Stimulated activated CD8-positive, alpha-beta memory T cell treated with anti-CD3 and anti-CD28 coated beads, Interleukin-2, amount 100 ng/mL, for 48 hours (primary cell): ENCODE data around the gene CELSR2.

Experiments
- DNase-seq, 2 donors: peaks; one replicate each; pipeline ENCODE4 v3.0.0-alpha.2; 2020; ENCODE audit warnings: low read depth in 2 of 2

CELSR2 gene

DNA sequence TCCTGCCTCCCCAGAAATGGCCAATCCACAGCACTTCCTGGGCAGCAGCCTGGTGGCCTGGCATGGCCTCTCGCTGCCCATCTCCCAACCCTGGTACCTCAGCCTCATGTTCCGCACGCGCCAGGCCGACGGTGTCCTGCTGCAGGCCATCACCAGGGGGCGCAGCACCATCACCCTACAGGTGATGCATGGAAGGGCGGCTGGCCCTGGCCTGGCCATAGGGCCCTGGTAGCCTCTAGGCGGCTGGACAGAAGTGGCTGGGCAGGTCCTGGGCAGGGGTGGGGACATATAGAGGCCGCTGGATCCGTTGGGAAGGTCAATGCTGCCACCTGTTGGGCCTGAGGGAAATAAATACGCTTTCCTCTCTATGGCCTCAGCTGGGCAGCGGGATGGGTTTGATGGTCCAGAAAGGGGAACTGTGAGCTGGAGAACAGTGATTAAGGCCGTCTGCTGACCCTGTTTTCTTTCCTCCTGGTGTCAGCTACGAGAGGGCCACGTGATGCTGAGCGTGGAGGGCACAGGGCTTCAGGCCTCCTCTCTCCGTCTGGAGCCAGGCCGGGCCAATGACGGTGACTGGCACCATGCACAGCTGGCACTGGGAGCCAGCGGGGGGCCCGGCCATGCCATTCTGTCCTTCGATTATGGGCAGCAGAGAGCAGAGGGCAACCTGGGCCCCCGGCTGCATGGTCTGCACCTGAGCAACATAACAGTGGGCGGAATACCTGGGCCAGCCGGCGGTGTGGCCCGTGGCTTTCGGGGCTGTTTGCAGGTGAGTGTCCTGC is 14.4 kb downstream of the CELSR2 start:
- peak; percentile 76 to 78 for DNase-seq

DNA sequence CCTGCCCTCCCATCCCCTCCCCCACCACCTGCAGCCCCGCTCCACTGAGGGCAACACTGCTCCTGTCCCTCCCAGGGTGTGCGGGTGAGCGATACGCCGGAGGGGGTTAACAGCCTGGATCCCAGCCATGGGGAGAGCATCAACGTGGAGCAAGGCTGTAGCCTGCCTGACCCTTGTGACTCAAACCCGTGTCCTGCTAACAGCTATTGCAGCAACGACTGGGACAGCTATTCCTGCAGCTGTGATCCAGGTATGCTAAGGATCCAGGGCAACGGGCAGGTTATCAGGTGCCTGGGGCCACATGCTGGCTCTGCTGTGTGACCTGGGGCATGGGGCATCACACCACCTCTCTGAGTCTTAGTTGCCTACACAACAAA is 15.0 kb downstream of the CELSR2 start:
- DNase-seq = no peak

DNA sequence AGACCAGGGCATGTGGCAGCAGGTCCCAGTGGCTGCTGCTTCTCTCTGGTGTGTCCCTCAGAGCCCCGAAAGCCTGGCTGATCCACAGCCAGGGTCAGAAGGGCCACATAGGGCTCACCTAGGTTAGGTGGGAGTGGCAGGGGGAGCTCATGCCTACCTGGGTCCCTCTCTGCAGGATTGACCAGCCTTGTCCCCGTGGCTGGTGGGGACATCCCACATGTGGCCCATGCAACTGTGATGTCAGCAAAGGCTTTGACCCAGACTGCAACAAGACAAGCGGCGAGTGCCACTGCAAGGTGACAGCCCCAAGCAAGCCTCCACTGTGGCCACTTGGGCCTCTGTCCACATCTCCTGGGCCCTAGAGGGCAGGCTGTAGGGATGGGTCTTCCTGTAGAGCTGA is 15.7 kb downstream of the CELSR2 start:
- DNase-seq = no peak

DNA sequence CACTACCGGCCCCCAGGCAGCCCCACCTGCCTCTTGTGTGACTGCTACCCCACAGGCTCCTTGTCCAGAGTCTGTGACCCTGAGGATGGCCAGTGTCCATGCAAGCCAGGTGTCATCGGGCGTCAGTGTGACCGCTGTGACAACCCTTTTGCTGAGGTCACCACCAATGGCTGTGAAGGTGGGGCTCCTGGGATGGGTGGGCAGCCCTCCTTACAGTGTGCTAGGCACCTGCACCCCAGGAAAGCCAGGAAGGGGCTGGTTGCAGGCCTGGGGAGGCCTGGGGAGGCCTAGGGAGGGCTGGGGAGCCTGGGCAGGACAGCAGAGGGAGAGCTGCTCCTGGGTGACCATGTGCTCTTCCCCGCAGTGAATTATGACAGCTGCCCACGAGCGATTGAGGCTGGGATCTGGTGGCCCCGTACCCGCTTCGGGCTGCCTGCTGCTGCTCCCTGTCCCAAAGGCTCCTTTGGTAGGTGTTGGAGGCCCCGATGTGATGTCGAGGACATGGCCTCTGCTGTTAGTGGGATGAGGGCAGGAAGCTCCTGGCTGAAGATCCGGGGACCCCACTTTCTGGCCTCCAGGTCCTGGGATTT is 16.5 kb downstream of the CELSR2 start:
- no peak for DNase-seq

DNA sequence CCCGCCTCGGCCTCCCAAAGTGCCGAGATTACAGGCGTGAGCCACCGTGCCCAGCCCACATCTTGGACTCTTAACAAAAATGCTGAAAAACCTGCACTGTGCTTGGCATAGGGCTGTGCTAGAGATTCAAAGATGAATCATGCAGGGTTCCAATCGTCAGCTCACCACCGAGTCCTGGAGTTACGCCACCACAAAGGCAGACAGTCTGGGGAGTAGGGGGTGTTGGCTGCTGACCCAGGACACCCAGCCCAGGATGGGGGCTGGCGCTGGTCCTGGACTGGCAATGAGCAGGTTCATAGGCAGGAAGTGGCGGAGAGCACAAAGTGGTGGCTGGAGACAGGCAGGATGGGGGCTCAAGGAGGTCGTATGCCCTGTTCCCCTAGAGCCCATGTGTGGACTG is 17.6 kb downstream of the CELSR2 start:
- no peak for DNase-seq

DNA sequence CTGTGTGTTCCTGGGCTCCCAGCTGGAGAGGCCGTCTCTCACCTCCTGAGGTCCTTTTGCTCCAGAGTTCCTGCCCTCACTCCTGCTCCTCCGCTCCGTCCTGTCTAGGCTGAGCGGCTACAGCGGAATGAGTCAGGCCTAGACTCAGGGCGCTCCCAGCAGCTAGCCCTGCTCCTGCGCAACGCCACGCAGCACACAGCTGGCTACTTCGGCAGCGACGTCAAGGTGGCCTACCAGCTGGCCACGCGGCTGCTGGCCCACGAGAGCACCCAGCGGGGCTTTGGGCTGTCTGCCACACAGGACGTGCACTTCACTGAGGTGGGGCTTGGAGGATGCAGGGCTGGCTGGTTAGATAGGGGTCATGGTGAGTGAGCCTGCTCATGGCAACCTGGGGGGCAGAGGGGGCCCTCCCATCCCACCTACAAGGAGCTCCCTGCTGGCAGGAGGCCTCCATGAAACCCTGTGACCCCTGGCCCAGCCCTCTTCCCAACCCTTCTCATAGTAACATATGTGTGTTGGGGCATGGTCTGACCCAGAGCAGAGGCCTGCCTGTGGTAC is 18.5 kb downstream of the CELSR2 start:
- DNase-seq = no peak

DNA sequence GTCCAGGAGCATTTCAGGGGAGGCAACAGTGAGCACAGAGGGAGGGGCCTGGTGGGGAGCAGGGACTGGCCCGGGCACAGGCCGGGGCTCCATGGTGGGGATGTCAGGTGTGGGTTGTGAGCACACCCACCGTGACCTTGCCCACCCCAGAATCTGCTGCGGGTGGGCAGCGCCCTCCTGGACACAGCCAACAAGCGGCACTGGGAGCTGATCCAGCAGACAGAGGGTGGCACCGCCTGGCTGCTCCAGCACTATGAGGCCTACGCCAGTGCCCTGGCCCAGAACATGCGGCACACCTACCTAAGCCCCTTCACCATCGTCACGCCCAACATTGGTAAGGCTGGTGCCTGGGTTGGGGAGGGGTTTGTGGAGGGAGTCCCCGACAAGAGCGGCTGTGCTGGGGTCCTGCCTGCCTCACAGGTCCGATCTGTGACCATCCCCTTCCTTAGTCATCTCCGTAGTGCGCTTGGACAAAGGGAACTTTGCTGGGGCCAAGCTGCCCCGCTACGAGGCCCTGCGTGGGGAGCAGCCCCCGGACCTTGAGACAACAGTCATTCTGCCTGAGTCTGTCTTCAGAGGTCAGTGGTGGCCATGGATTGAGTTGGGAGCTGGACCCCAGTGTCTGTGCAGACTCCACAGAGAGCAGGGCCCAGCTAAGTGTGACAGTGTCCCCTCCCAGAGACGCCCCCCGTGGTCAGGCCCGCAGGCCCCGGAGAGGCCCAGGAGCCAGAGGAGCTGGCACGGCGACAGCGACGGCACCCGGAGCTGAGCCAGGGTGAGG is 19.3 kb downstream of the CELSR2 start:
- no peak for DNase-seq

DNA sequence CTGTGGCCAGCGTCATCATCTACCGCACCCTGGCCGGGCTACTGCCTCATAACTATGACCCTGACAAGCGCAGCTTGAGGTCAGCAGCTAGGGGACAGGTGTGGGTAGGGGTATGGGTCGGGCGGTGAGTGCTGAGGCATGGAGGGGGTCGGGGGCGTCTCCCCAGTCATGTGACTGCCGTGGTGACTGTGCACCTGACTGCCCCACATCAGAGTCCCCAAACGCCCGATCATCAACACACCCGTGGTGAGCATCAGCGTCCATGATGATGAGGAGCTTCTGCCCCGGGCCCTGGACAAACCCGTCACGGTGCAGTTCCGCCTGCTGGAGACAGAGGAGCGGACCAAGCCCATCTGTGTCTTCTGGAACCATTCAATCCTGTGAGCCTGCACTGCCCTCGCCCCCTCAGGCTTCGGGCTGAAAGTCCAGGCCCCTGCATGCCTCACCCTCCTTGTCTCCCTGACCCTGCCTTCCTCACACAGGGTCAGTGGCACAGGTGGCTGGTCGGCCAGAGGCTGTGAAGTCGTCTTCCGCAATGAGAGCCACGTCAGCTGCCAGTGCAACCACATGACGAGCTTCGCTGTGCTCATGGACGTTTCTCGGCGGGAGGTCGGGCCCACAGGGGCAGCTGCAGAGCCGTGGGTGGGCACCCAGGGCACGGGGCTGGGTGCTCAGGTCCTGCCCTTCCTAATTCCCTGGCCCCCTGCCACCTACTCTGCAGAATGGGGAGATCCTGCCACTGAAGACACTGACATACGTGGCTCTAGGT is 20.1 kb downstream of the CELSR2 start:
- DNase-seq = no peak

DNA sequence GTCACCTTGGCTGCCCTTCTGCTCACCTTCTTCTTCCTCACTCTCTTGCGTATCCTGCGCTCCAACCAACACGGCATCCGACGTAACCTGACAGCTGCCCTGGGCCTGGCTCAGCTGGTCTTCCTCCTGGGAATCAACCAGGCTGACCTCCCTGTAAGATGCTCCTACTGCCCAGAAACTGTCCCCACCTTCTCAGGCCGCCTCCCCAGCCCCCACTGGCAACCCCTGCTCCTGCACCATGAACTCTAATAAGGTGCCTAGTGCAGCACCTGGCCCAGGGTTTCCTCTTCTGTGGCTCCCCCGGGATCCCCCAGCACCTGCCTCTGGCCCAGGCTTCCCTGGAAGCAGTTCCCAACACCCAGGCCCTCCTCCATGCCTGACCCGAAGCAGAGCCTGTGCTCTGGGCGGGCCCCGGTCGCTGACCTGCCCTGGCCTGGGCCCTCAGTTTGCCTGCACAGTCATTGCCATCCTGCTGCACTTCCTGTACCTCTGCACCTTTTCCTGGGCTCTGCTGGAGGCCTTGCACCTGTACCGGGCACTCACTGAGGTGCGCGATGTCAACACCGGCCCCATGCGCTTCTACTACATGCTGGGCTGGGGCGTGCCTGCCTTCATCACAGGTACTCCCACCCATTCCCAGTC is 20.8 kb downstream of the CELSR2 start:
- DNase-seq = no peak

DNA sequence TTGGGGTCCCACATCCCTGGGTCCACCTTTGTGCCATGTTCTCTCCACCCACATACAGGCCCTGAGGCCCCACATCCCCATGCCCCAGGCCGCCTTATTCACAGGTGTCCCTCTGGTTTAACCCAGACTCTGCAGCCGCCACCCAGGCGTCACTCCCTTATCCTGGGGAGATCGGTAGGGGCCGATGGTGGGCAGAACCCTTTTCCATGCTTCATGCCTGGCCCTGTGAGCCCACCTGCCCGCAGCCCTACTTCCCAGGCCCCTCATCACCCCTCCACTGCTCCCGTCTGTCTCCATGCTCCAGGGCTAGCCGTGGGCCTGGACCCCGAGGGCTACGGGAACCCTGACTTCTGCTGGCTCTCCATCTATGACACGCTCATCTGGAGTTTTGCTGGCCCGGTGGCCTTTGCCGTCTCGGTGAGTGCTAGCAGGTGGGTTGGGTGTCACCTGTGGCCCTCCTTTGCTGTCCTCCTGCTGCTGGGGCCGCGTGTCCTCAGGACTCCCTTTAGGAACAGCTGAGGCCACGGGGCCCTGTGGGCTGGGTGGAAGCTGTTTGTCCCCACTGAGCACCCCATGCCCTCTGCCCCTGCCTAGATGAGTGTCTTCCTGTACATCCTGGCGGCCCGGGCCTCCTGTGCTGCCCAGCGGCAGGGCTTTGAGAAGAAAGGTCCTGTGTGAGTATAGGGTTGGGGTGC is 21.4 kb downstream of the CELSR2 start:
- no peak for DNase-seq

DNA sequence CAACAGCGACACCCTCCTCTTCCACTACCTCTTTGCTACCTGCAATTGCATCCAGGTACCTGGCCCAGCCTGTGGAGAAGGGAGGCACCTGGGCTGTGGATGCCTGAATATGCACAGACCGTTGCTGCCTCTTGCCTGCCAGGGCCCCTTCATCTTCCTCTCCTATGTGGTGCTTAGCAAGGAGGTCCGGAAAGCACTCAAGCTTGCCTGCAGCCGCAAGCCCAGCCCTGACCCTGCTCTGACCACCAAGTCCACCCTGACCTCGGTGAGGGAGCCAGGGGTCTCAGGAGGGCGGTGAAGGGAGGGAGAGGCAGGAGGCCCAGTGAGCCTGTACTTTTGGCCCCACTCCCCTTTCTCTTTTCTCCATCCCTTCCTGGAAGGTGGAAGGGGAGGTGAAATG is 22.1 kb downstream of the CELSR2 start:
- DNase-seq = no peak

DNA sequence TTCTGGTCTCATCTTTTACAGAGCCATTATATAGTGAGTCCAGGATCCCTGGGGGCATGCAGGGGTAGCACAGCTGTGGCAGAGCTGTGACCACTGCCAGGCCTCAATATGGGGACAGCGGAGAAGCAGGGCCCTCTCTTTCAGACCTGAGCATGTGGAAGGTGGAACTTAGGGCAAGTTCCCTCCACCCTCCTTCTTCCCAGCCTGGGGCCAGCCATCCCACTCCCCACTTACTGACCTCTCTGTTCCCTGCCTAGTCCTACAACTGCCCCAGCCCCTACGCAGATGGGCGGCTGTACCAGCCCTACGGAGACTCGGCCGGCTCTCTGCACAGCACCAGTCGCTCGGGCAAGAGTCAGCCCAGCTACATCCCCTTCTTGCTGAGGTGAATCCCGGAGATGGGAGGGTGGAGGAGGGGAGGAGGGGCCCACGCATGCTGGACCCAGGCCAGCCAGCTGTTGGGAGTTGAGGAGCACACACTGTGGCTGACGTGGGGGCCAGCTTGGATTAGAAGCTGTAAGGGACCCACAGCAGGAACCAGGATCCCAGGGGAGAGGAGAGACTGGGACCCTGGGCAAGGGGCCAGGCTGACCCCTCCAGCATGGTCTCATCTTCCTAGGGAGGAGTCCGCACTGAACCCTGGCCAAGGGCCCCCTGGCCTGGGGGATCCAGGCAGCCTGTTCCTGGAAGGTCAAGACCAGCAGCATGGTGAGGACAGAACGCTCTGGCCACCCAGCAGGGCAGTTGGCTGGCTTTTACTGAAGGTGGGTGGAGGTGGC is 22.9 kb downstream of the CELSR2 start:
- DNase-seq = no peak

DNA sequence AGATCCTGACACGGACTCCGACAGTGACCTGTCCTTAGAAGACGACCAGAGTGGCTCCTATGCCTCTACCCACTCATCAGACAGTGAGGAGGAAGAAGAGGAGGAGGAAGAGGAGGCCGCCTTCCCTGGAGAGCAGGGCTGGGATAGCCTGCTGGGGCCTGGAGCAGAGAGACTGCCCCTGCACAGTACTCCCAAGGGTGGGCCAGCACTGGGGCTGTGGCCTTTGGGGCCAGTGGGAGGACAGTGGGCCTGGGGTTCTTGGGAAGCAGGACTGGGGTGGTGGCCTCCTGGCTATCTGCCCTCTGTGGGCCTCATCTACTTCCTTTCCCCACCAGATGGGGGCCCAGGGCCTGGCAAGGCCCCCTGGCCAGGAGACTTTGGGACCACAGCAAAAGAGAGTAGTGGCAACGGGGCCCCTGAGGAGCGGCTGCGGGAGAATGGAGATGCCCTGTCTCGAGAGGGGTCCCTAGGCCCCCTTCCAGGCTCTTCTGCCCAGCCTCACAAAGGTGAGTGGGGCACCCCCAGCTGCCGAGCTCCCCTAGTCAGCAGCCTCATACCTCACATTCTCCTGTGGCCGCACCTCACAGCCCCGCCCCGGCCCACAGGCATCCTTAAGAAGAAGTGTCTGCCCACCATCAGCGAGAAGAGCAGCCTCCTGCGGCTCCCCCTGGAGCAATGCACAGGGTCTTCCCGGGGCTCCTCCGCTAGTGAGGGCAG is 23.6 kb downstream of the CELSR2 start:
- no peak for DNase-seq

DNA sequence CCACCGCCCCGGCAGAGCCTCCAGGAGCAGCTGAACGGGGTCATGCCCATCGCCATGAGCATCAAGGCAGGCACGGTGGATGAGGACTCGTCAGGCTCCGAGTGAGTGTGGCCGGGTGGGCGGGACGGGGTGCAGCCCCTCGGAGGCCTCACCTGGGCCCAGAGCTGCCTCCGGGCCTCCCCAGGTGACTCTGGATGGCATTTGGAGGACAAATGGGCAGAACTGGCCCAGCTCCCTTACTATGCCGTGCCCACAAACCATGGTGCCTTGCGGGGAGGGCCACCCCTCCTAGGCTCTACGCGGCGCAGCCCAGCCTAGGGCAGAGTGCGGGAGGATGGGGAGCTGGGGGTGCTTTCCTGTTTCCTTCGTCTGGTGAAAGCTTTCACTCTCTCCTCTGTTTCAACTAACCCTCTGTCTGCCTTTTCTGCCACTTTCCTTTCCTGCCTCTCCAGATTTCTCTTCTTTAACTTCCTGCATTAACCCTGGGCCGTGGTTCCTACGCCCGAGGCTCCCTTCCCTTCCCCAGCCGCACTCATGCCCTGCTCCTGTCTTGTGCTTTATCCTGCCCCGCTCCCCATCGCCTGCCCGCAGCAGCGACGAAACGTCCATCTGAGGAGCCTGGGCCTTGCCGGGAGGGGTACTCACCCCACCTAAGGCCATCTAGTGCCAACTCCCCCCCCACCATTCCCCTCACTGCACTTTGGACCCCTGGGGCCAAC is 24.4 kb downstream of the CELSR2 start:
- no peak for DNase-seq

DNA sequence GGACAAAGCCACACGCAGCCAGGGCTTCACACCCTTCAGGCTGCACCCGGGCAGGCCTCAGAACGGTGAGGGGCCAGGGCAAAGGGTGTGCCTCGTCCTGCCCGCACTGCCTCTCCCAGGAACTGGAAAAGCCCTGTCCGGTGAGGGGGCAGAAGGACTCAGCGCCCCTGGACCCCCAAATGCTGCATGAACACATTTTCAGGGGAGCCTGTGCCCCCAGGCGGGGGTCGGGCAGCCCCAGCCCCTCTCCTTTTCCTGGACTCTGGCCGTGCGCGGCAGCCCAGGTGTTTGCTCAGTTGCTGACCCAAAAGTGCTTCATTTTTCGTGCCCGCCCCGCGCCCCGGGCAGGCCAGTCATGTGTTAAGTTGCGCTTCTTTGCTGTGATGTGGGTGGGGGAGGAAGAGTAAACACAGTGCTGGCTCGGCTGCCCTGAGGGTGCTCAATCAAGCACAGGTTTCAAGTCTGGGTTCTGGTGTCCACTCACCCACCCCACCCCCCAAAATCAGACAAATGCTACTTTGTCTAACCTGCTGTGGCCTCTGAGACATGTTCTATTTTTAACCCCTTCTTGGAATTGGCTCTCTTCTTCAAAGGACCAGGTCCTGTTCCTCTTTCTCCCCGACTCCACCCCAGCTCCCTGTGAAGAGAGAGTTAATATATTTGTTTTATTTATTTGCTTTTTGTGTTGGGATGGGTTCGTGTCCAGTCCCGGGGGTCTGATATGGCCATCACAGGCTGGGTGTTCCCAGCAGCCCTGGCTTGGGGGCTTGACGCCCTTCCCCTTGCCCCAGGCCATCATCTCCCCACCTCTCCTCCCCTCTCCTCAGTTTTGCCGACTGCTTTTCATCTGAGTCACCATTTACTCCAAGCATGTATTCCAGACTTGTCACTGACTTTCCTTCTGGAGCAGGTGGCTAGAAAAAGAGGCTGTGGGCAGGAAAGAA is 25.5 kb downstream of the CELSR2 start:
- no peak for DNase-seq

DNA sequence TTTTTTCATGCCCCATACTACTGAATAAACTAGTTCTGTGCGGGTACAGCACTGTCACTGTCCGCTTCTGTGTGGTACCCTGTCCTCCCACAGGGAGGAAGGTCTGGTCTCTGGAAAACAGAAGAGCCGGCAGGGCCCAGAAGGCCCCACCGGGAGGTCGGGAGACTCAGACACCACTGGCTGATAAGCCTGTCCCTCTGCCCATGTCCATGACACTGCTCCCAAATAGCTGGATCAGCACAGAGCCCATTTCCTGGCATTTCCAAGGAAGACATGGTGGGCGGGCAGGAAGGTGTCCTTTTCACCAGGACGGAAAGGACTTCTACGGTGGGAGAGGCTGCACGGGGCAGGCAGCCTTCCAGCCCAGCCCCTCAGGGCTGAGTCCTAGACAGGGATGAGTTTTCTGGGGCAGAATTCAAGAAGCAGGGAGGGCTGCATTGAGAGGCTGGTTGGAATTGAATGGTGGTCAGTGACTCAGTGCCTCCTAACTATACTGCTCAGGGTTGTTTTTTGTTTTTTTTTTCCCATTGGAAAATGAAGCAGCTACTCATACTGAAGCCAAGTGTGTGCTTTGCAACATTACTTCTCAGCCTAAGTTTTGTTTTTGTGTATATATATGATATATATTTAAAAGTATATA is 26.5 kb downstream of the CELSR2 start:
- DNase-seq = no peak
